ENCODE measurements around the gene TTYH2.

GRCh38 chr17:74217888-74218287 is 4.5 kb downstream of the TTYH2 start:
- TF ChIP-seq CTCF (IDR thresholded peaks at IDR 0.05; ENCODE audit: low read length) (no peak), EZH2 (IDR thresholded peaks at IDR 0.05; ENCODE audit: borderline replicate concordance, low read length) (no peak)

All from OCI-LY1 (cell line).